Activated T-cell treated with anti-CD3 and anti-CD28 coated beads, Interleukin-2, amount 50 U/mL, for 48 hours (primary cell): ENCODE results near the gene SGCA.
A peak's percentile ranks its signal among the peaks of the same experiment; 100 is the strongest.

Source experiments
- DNase-seq, 2 experiments: peaks; one replicate each; pipeline ENCODE4 v3.0.0-alpha.2; 2020

The SGCA gene

GRCh38 chr17:50134206-50135110 is 31.3 kb upstream of the SGCA start:
- DNase-seq, result peak in 1 of 2 experiments; percentile 14

GRCh38 chr17:50135316-50136095 is 30.3 kb upstream of the SGCA start:
- DNase-seq, result no peak

- DNase-seq, result no peak
Measured at GRCh38 chr17:50136096-50136687, 29.6 kb upstream of the SGCA start.

DNA sequence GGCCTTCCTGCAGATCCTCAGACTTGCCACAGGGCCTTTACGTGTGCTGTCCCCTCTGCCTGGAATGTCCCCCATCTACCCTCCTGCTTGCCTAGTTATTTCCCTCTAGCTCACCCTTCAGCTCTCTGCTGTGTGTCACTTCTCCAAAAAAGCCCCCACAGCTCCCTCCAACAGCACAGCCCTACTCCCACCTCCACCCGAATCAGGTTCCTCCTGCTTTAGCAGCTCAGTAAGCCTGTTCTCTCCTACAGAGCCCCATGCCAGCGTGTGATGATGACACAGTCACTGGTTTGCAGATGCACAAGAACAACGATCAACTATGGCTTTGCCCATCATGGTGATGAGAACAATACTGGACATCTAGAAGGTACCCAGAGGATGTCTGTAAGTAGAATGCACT is 28.8 kb upstream of the SGCA start:
- no peak for DNase-seq

GRCh38 chr17:50139185-50139783 is 26.5 kb upstream of the SGCA start:
- DNase-seq, result no peak

GRCh38 chr17:50139950-50140885 is 25.6 kb upstream of the SGCA start:
- DNase-seq, result peak; percentile 83 to 88

- no peak for DNase-seq
Measured at GRCh38 chr17:50141026-50141744, 24.6 kb upstream of the SGCA start.

- DNase-seq, result no peak
Measured at GRCh38 chr17:50141745-50142110, 24.1 kb upstream of the SGCA start.

DNA sequence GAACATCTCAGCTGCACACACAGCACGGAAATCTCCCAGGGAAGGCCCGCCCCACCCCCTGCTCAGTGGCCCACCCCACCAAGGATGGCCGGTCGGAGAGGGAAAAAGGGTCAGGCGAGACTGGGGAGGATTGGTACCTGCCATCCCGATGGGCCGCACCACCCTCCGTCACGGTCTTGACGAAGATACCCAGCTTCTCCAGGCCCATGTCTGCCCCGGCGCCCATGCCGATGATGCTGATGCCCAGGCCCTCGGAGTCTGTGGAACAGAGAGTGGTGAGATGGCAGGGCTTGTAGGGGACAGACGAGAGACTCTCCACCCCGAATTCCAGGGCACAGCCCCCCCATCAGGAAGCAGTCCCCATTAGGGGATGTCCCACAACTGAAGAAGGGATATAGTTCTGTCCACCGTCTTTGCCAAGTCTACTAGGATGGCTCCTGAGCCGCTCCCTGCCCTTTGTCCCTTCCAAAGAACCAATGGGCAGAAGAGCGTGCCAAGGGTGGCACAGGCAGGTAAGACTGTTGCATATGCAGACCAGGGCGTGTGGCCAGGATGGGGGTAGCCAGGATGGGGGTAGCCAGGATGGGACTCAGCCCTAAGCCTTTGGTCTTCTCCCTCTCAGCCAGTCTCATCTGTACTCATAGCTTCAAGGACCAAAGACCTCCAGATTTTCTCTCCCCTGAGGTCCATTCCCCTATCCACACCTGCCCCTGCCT is 22.2 kb upstream of the SGCA start:
- DNase-seq, result no peak

DNA sequence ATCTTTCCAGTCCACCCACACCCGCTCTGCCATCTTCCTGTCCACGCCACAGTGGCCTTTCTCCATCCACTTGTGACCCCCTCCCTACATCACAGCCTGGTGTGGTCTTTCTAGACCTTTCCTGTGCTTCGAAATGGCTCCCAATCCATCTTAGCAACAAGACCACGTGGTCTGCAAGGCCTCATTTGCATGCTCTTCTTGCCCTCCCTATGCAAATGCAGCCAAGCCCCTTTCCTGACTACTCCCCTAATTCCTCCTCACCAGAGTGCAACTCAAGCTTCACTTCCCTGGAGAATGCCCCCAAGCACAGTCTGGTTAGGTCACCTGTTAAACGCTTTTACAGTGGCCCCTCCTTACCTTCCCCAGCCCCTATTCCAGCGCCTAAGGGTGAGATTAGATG is 21.4 kb upstream of the SGCA start:
- no peak for DNase-seq

GRCh38 chr17:50144845-50145531 is 20.8 kb upstream of the SGCA start:
- peak in 1 of 2 experiments; percentile 52 for DNase-seq

GRCh38 chr17:50145532-50146229 is 20.1 kb upstream of the SGCA start:
- no peak for DNase-seq

GRCh38 chr17:50146230-50146926 is 19.4 kb upstream of the SGCA start:
- DNase-seq, result no peak

DNA sequence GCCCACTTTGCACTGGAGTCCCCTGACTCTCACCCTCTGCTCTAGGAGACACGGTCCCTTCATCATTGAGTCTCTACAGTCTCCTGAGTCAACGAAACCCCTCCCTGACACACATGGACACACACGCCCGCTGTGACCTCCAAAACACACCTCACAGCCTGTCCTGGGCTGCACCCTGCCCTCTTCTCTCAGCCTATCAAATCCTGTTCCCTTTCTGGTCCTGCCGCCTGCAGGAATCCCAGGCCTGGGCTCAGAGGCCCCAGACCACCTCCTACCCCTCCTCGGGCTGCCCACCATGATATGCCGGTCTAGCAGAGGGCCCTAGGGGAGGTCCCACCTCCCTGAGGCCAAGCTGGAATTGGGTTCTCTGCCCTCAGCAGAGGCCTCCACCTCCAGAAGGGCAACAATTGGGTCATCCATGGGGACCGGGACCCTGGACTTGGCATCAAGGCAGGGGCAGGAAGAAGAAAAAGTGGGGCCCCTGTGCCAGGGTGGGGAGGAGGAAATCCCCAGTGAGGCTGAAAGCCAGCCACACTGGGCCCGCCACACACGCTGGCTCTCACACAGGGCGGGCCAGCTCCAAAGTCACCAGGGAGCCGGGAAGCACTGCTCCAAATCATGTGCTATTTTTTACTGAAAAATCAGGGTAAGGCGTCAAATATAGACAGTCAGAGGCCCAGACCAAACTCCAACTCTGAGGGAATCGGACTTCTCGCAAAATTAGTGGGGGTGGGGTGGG is 18.7 kb upstream of the SGCA start:
- no peak for DNase-seq

GRCh38 chr17:50147841-50148225 is 18.0 kb upstream of the SGCA start:
- DNase-seq, result no peak

DNA sequence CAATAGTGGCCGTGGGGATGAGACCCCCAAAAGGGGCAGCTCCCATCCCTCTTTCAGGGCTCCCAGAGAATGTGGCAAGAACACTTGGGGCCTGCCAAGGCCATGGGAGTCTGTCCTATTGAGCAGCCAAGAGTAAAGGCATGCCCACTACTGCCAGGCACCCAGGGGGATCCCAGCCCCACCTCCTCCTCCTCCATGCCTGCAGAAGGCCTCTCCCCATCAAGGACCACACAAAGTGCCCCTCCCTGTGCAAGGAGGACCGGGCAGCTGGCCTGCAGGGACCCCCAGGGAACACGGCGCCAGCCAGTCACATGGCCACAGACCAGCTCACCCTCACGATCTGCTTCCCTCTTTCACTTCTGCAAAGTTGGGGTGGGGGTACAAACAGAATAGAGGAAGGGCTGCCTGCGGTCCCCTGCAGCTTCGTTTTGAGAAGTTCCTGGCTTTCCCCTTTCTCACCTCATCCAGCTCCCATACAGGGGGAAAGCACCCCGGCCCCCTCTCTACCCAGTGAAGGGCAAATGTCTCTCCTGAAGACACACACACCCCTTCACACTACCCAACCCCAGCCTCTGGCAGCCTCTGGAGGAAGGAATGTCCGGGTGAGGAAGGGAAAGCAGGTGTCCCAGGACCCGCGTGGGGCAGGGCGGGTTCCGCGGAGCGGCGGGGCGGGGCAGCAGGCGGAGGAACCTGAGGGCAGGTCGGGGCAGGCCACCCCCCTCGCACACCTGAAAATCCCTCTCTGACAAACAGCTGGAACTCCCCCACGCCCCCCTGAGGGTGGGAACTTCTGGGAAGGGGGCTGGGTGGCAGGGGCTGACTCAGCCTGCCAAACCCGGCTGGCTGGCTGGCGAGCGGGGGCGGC is 17.3 kb upstream of the SGCA start:
- peak; percentile 83 to 85 for DNase-seq

- no peak for DNase-seq
Measured at GRCh38 chr17:50149091-50149416, 16.8 kb upstream of the SGCA start.
